ENCODE results near the gene FANK1. TPM values are rescaled to one million over a fixed set of nuclear protein-coding genes. Genes with fewer than 3 reads are reported as not detected.

FANK1 gene
- total RNA-seq, 2 experiments from 2014 or later = not detected

- no peak for DNase-seq (ENCODE audit: low spot score)
- Histone ChIP-seq H3K4me1 (ENCODE audit: insufficient read depth, low read length, poor library complexity, severe bottlenecking) (no peaks in the 10 kb centered on the region), H3K27ac (ENCODE audit: low read depth, low read length, poor library complexity, severe bottlenecking) (no peak overlapping the region), H3K9me2 (ENCODE audit: insufficient read depth, low read length) (no peaks in the 10 kb centered on the region), H3K4me3 (ENCODE audit: low read depth, low read length, poor library complexity, severe bottlenecking) (no peak overlapping the region), H2AFZ (ENCODE audit: low read length) (no peak overlapping the region), H3K9me3 (ENCODE audit: low read length) (no peaks in the 10 kb centered on the region), H3K4me2 (ENCODE audit: low read length) (no peak overlapping the region), H3K36me3 (ENCODE audit: insufficient read depth, low read length) (no peaks in the 10 kb centered on the region), H3K79me2 (ENCODE audit: insufficient read depth, low read depth, low read length) (no peaks in the 10 kb centered on the region), H4K20me1 (ENCODE audit: insufficient read depth, low read length) (no peaks in the 10 kb centered on the region)
- intact Hi-C loops (cut with micrococcal nuclease; ENCODE audit: unreplicated experiment) = no loop called here
- ChIA-PET CTCF (ENCODE audit: unreplicated experiment) (no interaction called here), POLR2A (no interaction called here)
- no peak for TF ChIP-seq EZH2phosphoT487 (IDR thresholded peaks at IDR 0.05; ENCODE audit: borderline replicate concordance, low read depth, low read length)
- TF ChIP-seq CTCF (conservative IDR thresholded peaks at IDR 0.05; ENCODE audit: low read length) = no peak
- no TSS peak for BruUV-seq (replicated peaks)
Measured at GRCh38 chr10:126022841-126023240, 126.5 kb downstream of the FANK1 start.

GRCh38 chr10:126027692-126028091 lies 131.3 kb downstream of the FANK1 start:
- intact Hi-C loops (cut with micrococcal nuclease; ENCODE audit: unreplicated experiment) = no loop called here
- Histone ChIP-seq H3K9me2 (ENCODE audit: insufficient read depth, low read length) (no peaks in the 10 kb centered on the region), H2AFZ (ENCODE audit: low read length) (no peak overlapping the region), H3K4me3 (ENCODE audit: low read depth, low read length, poor library complexity, severe bottlenecking) (no peak overlapping the region), H3K27ac (ENCODE audit: low read depth, low read length, poor library complexity, severe bottlenecking) (no peak overlapping the region), H3K4me2 (ENCODE audit: low read length) (no peak overlapping the region), H3K4me1 (ENCODE audit: insufficient read depth, low read length, poor library complexity, severe bottlenecking) (no peaks in the 10 kb centered on the region), H4K20me1 (ENCODE audit: insufficient read depth, low read length) (no peaks in the 10 kb centered on the region), H3K79me2 (ENCODE audit: insufficient read depth, low read depth, low read length) (no peaks in the 10 kb centered on the region), H3K36me3 (ENCODE audit: insufficient read depth, low read length) (no peaks in the 10 kb centered on the region), H3K9me3 (ENCODE audit: low read length) (no peaks in the 10 kb centered on the region)
- TF ChIP-seq CTCF (conservative IDR thresholded peaks at IDR 0.05; ENCODE audit: low read length) = no peak
- TF ChIP-seq EZH2phosphoT487 (IDR thresholded peaks at IDR 0.05; ENCODE audit: borderline replicate concordance, low read depth, low read length) = no peak
- CTCF ChIA-PET (ENCODE audit: unreplicated experiment) = no interaction called here
- no TSS peak for BruUV-seq (replicated peaks)
- POLR2A ChIA-PET = no interaction called here
- no peak for DNase-seq (ENCODE audit: low spot score)

- DNase-seq (ENCODE audit: low spot score) = no peak
- H4K20me1 ChIP-seq (ENCODE audit: insufficient read depth, low read length) = no peaks in the 10 kb centered on the region
- ChIA-PET CTCF (ENCODE audit: unreplicated experiment) (no interaction called here), POLR2A (no interaction called here)
- BruUV-seq (replicated peaks) = no TSS peak
- no peaks in the 10 kb centered on the region for H3K36me3 ChIP-seq (ENCODE audit: insufficient read depth, low read length)
- no peaks in the 10 kb centered on the region for H3K79me2 ChIP-seq (ENCODE audit: insufficient read depth, low read depth, low read length)
- H3K27ac ChIP-seq (ENCODE audit: low read depth, low read length, poor library complexity, severe bottlenecking) = no peak overlapping the region
- intact Hi-C loops (cut with micrococcal nuclease; ENCODE audit: unreplicated experiment) = no loop called here
- no peak overlapping the region for H3K4me3 ChIP-seq (ENCODE audit: low read depth, low read length, poor library complexity, severe bottlenecking)
- H3K4me1 ChIP-seq (ENCODE audit: insufficient read depth, low read length, poor library complexity, severe bottlenecking) = no peaks in the 10 kb centered on the region
- H2AFZ ChIP-seq (ENCODE audit: low read length) = no peak overlapping the region
- H3K9me3 ChIP-seq (ENCODE audit: low read length) = no peaks in the 10 kb centered on the region
- no peaks in the 10 kb centered on the region for H3K9me2 ChIP-seq (ENCODE audit: insufficient read depth, low read length)
- TF ChIP-seq EZH2phosphoT487 (IDR thresholded peaks at IDR 0.05; ENCODE audit: borderline replicate concordance, low read depth, low read length) (no peak), CTCF (conservative IDR thresholded peaks at IDR 0.05; ENCODE audit: low read length) (no peak)
- no peak overlapping the region for H3K4me2 ChIP-seq (ENCODE audit: low read length)
Measured at GRCh38 chr10:126029999-126030398, 133.6 kb downstream of the FANK1 start.
